Adrenal gland (tissue), 12 donors: ENCODE measurements around the gene RAP1GAP2. TPM values are rescaled to one million over a fixed set of nuclear protein-coding genes. Genes with fewer than 3 reads are reported as not detected.

Experiments
- DNase-seq, 7 donors: peaks; one replicate each; pipeline ENCODE4 v3.0.0-alpha.2; 2019 to 2020
- H3K27ac ChIP-seq, 5 donors: fragments of 200-600 bp; sonication (generic) in 4 of 5; 1 replicate in 3 of 5; 2 replicates in 2 of 5; pipeline versions ENCODE4 v1.5.1 to v1.8.0; 2016 to 2020; ENCODE audit warnings: mild to moderate bottlenecking in 1 of 5
- H3K27me3 ChIP-seq: fragments of 200-600 bp; 2 replicates; pipeline ENCODE4 v1.8.0; 2021
- H3K36me3 ChIP-seq, 2 donors: fragments of 200-600 bp; replicated peaks in 1 of 2; 1 replicate in 1 of 2; 2 replicates in 1 of 2; pipeline versions ENCODE4 v1.5.1 to v1.8.0; 2018 to 2022
- H3K4me1 ChIP-seq, 2 donors: fragments of 200-600 bp; replicated peaks in 1 of 2; 1 replicate in 1 of 2; 2 replicates in 1 of 2; pipeline versions ENCODE4 v1.5.1 to v1.8.0; 2018 to 2021
- H3K4me3 ChIP-seq, 4 donors: fragments of 200-600 bp; sonication (generic) in 3 of 4; one replicate each; pipeline ENCODE4 v1.5.1; 2016 to 2018
- H3K9me3 ChIP-seq, 3 donors: fragments of 200-600 bp; sonication (generic) in 1 of 3; replicated peaks in 1 of 3; 1 replicate in 2 of 3; 2 replicates in 1 of 3; pipeline versions ENCODE4 v1.5.1 to v1.8.0; 2016 to 2021
- POLR2A ChIP-seq, 2 donors: fragments of 450-650 bp; IDR thresholded peaks; one replicate each; pipeline ENCODE4 v1.6.1; 2017; ENCODE audit warnings: antibody characterized with exemption in 2 of 2, mild to moderate bottlenecking in 2 of 2, moderate library complexity in 1 of 2
- WGBS, 4 donors: extraction: QIAGEN DNeasy Blood & Tissue Kit in 2 of 4; methylation state at CpG; one replicate each; pipeline versions ENCODE4 v1.1.5 to v1.1.7; 2013 to 2017; 5-methylcytosine and 5-hydroxymethylcytosine counted together
- intact Hi-C, 2 donors: fragments of 100-400 bp; cut with DNase I; formaldehyde crosslinking; loops; one replicate each; pipeline versions ENCODE4 v1.14.1 to v1.15.0; 2022 to 2023
- polyA plus RNA-seq, 3 donors: library from polyadenylated mRNA; stranded (reverse); fragments of 200-250 nt in 2 of 3; fragments of 350-450 nt in 1 of 3; fragmentation: Illumina TruSeq in 1 of 3; extraction: RNeasy Lipid Tissue Mini Kit (QIAGEN cat#74804) in 1 of 3; gene quantifications; one replicate each; pipeline ENCODE4 v1.2.3, GENCODE V29; 2013 to 2014
- total RNA-seq, 9 donors: library from RNA; depleted of rRNA in 4 of 9; stranded (reverse); fragments of >200 nt in 4 of 9; fragments of 120-200 nt in 1 of 9; fragmentation: NEBNext Ultra II Directional in 1 of 9; extraction: Animal tissue kit (Norgen Biotek cat#: 25700) in 1 of 9; gene quantifications; one replicate each; pipeline versions ENCODE4 v1.1.0 to v1.2.4, GENCODE V29; 2013 to 2023
- TF ChIP-seq, protein P1 (sequence below), 6 experiments: fragments of 450-650 bp in 4 of 6; fragments of 200-600 bp in 2 of 6; sonication (generic) in 1 of 6; IDR thresholded peaks; 1 replicate in 5 of 6; 2 replicates in 1 of 6; pipeline versions ENCODE4 v1.5.1 to v1.8.0; 2016 to 2021; ENCODE audit warnings: antibody characterized with exemption in 6 of 6, mild to moderate bottlenecking in 2 of 6, moderate library complexity in 1 of 6
- donor health status: healthy with polysubstance abuse.
- donor health status: Bipolar disorder and iron deficiency.
- donor health status: DM: yes; HTN: yes; CAD: no.
- donor health status: DM: no; HTN: no; CAD: no.
- donor health status: DM: no; HTN: no; CAD: no.
- donor health status: DM: yes; HTN: yes; CAD: no.

RAP1GAP2 gene
- total and polyA plus RNA-seq, 12 donors, result 4.2 to 20.4 (median 6.9) TPM

DNA sequence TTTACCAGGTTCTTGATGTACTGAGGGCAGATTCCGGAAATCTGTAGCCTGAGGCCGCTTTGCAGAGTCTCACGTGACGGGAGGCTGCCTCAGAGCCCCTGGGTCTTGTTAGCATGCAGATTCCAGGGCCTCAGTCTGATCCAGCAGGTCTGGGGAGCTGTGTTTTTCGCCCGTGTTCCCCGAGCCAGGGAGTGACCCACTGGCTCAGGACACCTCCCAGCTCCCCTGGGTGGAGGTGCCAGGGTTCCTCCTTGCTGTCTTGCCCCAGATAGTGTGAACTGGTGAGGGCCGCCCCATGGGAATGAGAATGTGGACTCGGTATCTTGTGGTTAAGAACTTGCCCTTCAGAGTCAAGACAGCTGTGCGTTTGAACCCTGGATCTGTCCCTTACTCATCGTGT lies 168.6 kb downstream of the RAP1GAP2 start:
- Histone ChIP-seq H3K4me1 (peaks cover 0 to 5% of the 10 kb centered on the region in 2 donors), H3K27ac (no peak overlapping the region), H3K4me3 (no peak overlapping the region), H3K36me3 (no peaks in the 10 kb centered on the region), H3K27me3 (no peaks in the 10 kb centered on the region), H3K9me3 (no peaks in the 10 kb centered on the region)
- TF ChIP-seq, protein P1, sequence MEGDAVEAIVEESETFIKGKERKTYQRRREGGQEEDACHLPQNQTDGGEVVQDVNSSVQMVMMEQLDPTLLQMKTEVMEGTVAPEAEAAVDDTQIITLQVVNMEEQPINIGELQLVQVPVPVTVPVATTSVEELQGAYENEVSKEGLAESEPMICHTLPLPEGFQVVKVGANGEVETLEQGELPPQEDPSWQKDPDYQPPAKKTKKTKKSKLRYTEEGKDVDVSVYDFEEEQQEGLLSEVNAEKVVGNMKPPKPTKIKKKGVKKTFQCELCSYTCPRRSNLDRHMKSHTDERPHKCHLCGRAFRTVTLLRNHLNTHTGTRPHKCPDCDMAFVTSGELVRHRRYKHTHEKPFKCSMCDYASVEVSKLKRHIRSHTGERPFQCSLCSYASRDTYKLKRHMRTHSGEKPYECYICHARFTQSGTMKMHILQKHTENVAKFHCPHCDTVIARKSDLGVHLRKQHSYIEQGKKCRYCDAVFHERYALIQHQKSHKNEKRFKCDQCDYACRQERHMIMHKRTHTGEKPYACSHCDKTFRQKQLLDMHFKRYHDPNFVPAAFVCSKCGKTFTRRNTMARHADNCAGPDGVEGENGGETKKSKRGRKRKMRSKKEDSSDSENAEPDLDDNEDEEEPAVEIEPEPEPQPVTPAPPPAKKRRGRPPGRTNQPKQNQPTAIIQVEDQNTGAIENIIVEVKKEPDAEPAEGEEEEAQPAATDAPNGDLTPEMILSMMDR (IDR thresholded peaks at IDR 0.05), result no peak
- TF ChIP-seq POLR2A (IDR thresholded peaks at IDR 0.05), result no peak
- intact Hi-C loops, result no loop called here
- peak in 2 of 7 donors; percentile 12 to 51 for DNase-seq
- WGBS, 4 donors, result 85 to 94% (median 87%) methylated on average over 10 to 11 of the region's 11 CpGs

DNA sequence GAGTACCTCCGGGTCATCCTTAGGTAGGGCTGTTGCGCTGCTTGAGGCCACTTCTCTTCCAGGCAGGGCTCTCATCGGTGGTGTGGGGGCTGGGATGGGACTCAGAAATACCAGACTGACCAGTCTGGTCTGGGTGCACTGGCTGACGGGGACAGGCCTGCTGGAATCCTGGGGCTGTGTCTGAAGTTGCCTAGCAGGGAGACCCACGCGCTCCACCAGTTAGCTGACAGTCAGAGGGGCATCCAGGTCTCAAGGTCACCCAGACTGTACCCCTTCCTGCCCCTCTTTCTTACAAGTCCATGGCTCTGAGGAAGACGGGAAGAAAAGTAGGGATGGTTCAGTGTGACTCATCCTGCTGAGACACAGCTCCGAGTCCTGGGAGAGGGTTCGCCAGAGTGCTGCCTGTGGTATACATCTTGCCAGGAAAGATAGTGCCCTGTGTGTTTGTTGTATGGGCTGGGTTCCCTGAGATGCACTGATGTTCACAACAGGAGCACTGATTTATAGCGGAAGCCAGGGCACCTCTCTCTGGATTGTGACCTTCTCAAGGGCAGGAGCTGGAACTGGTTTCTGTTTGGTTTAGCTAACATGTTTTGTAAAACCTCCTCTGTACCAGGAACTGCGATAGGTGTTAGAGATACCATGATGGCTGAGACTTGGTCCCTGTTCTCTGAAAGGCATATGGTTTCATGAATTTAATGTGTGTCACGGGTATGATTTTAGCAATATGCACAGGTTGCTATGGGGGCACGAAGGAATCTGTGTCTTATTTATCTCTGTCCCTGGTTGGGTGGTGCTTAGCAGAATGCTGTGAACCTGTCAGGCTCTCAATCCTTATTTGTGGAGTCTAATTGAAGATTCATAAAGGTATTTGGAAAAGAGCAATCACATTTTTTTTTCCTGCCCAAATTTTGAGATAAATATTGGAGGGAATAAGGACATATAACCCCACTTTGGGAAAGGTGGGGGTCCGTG lies 169.7 kb downstream of the RAP1GAP2 start:
- no peak for TF ChIP-seq POLR2A (IDR thresholded peaks at IDR 0.05)
- TF ChIP-seq, protein P1 (IDR thresholded peaks at IDR 0.05), result no peak
- intact Hi-C loops, result no loop called here
- peaks cover 0 to 5% of the 10 kb centered on the region in 2 donors for H3K4me1 ChIP-seq
- no peak overlapping the region for H3K4me3 ChIP-seq
- H3K27me3 ChIP-seq, result no peaks in the 10 kb centered on the region
- H3K27ac ChIP-seq, result peak overlapping the region in 1 of 5 donors; percentile 17
- H3K36me3 ChIP-seq, result no peaks in the 10 kb centered on the region
- DNase-seq, result peak in 4 of 7 donors; percentile 24 to 62 (median 30)
- H3K9me3 ChIP-seq, result no peaks in the 10 kb centered on the region
- WGBS, 4 donors, result 55 to 63% (median 59%) methylated on average over 12 to 14 of the region's 14 CpGs

DNA sequence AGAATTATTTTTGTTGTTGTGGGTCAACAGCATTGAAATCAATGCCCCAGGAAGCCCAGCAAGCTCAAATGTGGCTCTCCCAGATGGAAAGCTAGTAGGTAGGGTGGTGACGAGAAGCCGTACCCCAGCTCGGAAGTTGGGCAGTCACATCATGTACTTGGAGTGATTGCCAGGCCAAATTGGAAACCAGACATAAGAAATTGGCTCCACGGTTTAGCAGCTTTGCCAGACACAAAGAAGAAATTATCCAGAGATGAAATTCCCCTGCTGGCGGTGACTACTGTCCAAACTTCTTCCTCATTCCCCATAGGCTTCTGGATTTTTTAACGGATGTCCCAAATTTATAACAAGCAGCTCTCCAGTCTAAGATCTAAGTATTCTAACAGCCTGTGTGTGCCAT lies 171.3 kb downstream of the RAP1GAP2 start:
- Histone ChIP-seq H3K27me3 (no peaks in the 10 kb centered on the region), H3K36me3 (no peaks in the 10 kb centered on the region), H3K27ac (no peak overlapping the region), H3K9me3 (no peaks in the 10 kb centered on the region), H3K4me3 (no peak overlapping the region), H3K4me1 (peaks cover 0 to 5% of the 10 kb centered on the region in 2 donors)
- 72 to 84% (median 81%) methylated on average over 6 of the region's 6 CpGs for WGBS, 4 donors
- DNase-seq, result peak in 2 of 7 donors; percentile 12 to 45
- no peak for TF ChIP-seq POLR2A (IDR thresholded peaks at IDR 0.05)
- TF ChIP-seq, protein P1 (IDR thresholded peaks at IDR 0.05), result no peak
- intact Hi-C loops, result no loop called here

DNA sequence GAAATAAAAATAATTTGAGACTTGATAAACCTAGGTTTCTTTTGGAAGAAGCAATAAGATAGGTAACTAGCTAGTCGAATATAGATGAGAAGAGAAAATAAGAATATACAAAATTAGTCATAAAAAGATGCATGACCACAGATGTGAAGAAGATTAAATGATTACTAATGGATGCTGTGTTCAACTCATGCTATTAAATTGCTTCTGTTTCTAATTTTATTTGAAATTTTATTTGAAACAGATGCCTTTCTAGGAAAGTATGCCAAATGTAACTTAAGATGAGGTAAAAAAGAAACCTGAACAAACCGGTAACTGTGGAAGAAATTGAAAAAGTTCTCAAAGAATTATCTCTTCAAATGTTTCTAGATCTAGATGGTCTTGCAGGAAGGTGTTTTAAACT lies 175.6 kb downstream of the RAP1GAP2 start:
- Histone ChIP-seq H3K27ac (no peak overlapping the region), H3K36me3 (no peaks in the 10 kb centered on the region), H3K4me1 (no peaks in the 10 kb centered on the region), H3K27me3 (no peaks in the 10 kb centered on the region), H3K9me3 (no peaks in the 10 kb centered on the region), H3K4me3 (no peak overlapping the region)
- intact Hi-C loops, result no loop called here
- 62 to 78% (median 73%) methylated on average over 2 of the region's 2 CpGs for WGBS, 4 donors
- no peak for DNase-seq
- TF ChIP-seq, protein P1 (IDR thresholded peaks at IDR 0.05), result no peak
- no peak for TF ChIP-seq POLR2A (IDR thresholded peaks at IDR 0.05)
